WI38 (cell line): Measurements from ENCODE around the gene FMOD.

Source experiments
- H3K4me3 ChIP-seq: 2 replicates; pipeline ENCODE4 v1.5.1; 2011; ENCODE audit warnings: low read depth, mild to moderate bottlenecking, control low read depth, low read length
- TF ChIP-seq, protein P1 (sequence below): IDR thresholded peaks from 2 replicates; pipeline ENCODE4 v1.5.1; 2012; ENCODE audit warnings: low read depth, mild to moderate bottlenecking, control low read depth, low read length

FMOD gene

DNA sequence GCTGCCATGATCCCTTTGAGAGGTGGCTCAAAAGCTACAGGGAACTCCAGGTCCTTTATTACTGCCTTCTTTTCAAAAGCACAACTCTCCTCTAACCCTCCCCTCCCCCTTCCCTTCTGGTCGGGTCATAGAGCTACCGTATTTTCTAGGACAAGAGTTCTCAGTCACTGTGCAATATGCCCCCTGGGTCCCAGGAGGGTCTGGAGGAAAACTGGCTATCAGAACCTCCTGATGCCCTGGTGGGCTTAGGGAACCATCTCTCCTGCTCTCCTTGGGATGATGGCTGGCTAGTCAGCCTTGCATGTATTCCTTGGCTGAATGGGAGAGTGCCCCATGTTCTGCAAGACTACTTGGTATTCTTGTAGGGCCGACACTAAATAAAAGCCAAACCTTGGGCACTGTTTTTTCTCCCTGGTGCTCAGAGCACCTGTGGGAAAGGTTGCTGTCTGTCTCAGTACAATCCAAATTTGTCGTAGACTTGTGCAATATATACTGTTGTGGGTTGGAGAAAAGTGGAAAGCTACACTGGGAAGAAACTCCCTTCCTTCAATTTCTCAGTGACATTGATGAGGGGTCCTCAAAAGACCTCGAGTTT is 42.5 kb downstream of the FMOD start:
- no peak overlapping the region for H3K4me3 ChIP-seq
- TF ChIP-seq, protein P1, sequence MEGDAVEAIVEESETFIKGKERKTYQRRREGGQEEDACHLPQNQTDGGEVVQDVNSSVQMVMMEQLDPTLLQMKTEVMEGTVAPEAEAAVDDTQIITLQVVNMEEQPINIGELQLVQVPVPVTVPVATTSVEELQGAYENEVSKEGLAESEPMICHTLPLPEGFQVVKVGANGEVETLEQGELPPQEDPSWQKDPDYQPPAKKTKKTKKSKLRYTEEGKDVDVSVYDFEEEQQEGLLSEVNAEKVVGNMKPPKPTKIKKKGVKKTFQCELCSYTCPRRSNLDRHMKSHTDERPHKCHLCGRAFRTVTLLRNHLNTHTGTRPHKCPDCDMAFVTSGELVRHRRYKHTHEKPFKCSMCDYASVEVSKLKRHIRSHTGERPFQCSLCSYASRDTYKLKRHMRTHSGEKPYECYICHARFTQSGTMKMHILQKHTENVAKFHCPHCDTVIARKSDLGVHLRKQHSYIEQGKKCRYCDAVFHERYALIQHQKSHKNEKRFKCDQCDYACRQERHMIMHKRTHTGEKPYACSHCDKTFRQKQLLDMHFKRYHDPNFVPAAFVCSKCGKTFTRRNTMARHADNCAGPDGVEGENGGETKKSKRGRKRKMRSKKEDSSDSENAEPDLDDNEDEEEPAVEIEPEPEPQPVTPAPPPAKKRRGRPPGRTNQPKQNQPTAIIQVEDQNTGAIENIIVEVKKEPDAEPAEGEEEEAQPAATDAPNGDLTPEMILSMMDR = no peak

GRCh38 chr1:203307641-203308126 is 43.2 kb downstream of the FMOD start:
- TF ChIP-seq, protein P1 = no peak
- no peak overlapping the region for H3K4me3 ChIP-seq

GRCh38 chr1:203306965-203307541 is 43.9 kb downstream of the FMOD start:
- TF ChIP-seq, protein P1 = no peak
- peak overlapping the region; percentile 81 for H3K4me3 ChIP-seq

- H3K4me3 ChIP-seq = peak overlapping the region; percentile 81
- TF ChIP-seq, protein P1 = no peak
These were observed 44.6 kb downstream of the FMOD start for GRCh38 chr1:203306089-203306964.

GRCh38 chr1:203305809-203306088 is 45.2 kb downstream of the FMOD start:
- H3K4me3 ChIP-seq = peak overlapping the region; percentile 81
- TF ChIP-seq, protein P1 = no peak

- H3K4me3 ChIP-seq = peak within 1 kb of the TSS; percentile 81
- TF ChIP-seq, protein P1 = no peak
These were observed 45.8 kb downstream of the FMOD start, which contains the start of gene BTG2 for GRCh38 chr1:203304919-203305808. TSS of gene BTG2 (plus strand) at chr1:203305519. CDS start at chr1:203305607, 88 bp downstream.
